Measurements from ENCODE around the gene BCAR1. TPM values are rescaled to one million over a fixed set of nuclear protein-coding genes. Genes with fewer than 3 reads are reported as not detected.

The BCAR1 gene
- total RNA-seq, 6 experiments from 2014 or later = 126 to 148 (median 130) TPM

DNA sequence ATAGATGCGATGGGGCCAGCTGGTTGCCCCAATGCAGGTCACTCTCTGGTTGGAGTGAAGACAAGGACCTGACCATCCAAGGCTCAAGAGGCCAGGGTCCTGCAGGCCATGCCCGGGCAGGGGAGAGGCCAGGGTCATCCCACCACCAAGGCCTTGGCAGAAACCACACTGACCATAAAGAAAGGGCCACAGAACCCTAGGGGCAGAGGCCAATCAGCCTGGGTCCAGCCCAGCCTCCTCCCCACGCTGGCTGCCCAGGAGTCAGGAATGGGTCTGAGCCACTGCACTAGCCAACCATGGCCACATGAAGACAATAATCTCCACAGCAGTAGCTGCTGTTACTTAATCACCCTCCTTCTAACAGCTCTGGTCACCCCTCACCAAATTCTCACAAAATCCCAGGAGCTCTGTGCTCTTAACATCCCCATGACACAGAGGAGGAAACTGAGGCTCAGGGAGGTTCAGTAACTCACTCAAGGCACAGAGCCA is 10.2 kb upstream of the BCAR1 start:
- no peak for TF ChIP-seq CTCF (IDR thresholded peaks at IDR 0.05)

GRCh38 chr16:75260851-75261589 is 9.6 kb upstream of the BCAR1 start:
- peaks cover 22% of the 10 kb centered on the region for H3K36me3 Mint-ChIP-seq (ENCODE audit: low read depth)
- H3K27me3 Mint-ChIP-seq (ENCODE audit: insufficient read depth) = no peaks in the 10 kb centered on the region; the same call in 1 of the 2 replicates
- no peaks in the 10 kb centered on the region for H3K9me3 Mint-ChIP-seq
- no peak for TF ChIP-seq CTCF (IDR thresholded peaks at IDR 0.05)
- peaks cover 67% of the 10 kb centered on the region for H3K4me1 Mint-ChIP-seq (ENCODE audit: low read depth)
- peak overlapping the region; percentile 33 for H3K27ac Mint-ChIP-seq
- no peak for DNase-seq
- peak overlapping the region; percentile 24; the same call in 1 of the 2 replicates for H3K4me3 Mint-ChIP-seq

More for the DNA sequence above, 10.2 kb upstream of the BCAR1 start:
- Mint-ChIP-seq H3K27me3 (ENCODE audit: insufficient read depth) (no peaks in the 10 kb centered on the region; the same call in 1 of the 2 replicates), H3K36me3 (ENCODE audit: low read depth) (peaks cover 22% of the 10 kb centered on the region), H3K9me3 (no peaks in the 10 kb centered on the region), H3K4me1 (ENCODE audit: low read depth) (peaks cover 71% of the 10 kb centered on the region), H3K27ac (peak overlapping the region; percentile 19), H3K4me3 (peak overlapping the region; percentile 10; the same call in 1 of the 2 replicates)
- no peak for DNase-seq

GRCh38 chr16:75258807-75259141 is 7.3 kb upstream of the BCAR1 start:
- H3K4me1 Mint-ChIP-seq (ENCODE audit: low read depth) = peaks cover 73% of the 10 kb centered on the region
- 0 out of 2 replicates have a peak overlapping the region, but pooled peaks have one; percentile 5 for H3K27ac Mint-ChIP-seq
- H3K27me3 Mint-ChIP-seq (ENCODE audit: insufficient read depth) = peaks cover 3% of the 10 kb centered on the region
- no peak for TF ChIP-seq CTCF (IDR thresholded peaks at IDR 0.05)
- DNase-seq = no peak
- peaks cover 11% of the 10 kb centered on the region for H3K36me3 Mint-ChIP-seq (ENCODE audit: low read depth)
- no peak overlapping the region for H3K4me3 Mint-ChIP-seq
- no peaks in the 10 kb centered on the region for H3K9me3 Mint-ChIP-seq

DNA sequence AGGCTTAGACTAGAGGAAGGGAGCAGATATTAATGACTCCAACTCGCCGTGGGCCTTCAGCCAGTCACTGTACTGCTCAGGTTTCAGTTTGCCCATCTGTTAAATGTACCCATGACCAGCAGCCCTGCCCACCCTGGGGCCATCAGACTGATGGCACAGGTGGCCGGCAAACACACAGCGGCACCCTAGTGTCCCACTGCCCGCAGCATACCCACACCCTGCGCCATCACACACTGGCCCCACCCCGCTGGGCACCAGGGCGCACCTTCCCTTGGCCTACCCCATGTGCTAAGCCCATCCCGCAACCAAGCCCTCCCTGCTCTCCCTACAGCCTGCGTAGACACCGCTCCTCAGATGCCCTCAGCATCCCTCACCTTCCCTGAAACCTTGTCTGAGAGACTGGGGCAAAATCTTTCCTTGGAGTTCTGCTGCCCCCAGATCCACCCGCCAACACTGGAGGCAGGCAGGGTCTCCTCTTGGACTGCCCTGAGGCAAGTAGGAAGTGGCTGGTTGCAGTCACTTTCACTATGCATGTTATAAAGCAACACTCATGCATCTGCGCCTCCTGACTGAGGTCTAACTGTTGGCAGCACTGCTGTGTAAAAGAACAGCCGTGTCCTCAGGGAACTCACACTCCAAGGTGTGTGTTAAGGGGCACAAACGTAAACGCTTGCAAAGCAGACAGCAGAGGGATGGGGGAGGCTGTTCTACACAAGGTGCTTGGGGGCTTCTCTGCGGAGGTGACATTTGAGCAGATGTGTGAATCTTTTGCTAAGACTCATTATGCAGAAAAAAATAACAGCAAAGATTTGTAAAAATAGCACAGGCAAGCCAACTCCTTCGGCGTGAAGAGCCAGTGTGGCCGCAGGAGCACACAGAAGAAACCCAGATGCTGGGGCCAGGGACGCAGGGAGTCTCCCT is 6.7 kb upstream of the BCAR1 start:
- Mint-ChIP-seq H3K4me1 (ENCODE audit: low read depth) (peaks cover 73% of the 10 kb centered on the region), H3K36me3 (ENCODE audit: low read depth) (peaks cover 7% of the 10 kb centered on the region)

More for the DNA sequence above, 6.7 kb upstream of the BCAR1 start:
- no peak for DNase-seq
- peaks cover 3% of the 10 kb centered on the region; the same call in 1 of the 2 replicates for H3K27me3 Mint-ChIP-seq (ENCODE audit: insufficient read depth)
- TF ChIP-seq CTCF (IDR thresholded peaks at IDR 0.05) = no peak
- H3K4me3 Mint-ChIP-seq = peak overlapping the region; percentile 28; the same call in 1 of the 2 replicates
- H3K9me3 Mint-ChIP-seq = no peaks in the 10 kb centered on the region
- peak overlapping the region; percentile 80 for H3K27ac Mint-ChIP-seq
